Left ventricle myocardium superior (tissue), 1 donor: Measurements from ENCODE around the gene CDH2. TPM values are rescaled to one million over a fixed set of nuclear protein-coding genes. Genes with fewer than 3 reads are reported as not detected.
A peak's percentile ranks its signal among the peaks of the same experiment; 100 is the strongest.

ENCODE experiments used
- ATAC-seq: fragments of 200-7000 bp; cut with Tn5 transposase; one replicate; pipeline ENCODE4 v1.9.1; 2020; ENCODE audit warnings: mild to moderate bottlenecking, moderate library complexity
- DNase-seq: peaks from one replicate; pipeline ENCODE4 v3.0.0-alpha.2; 2020
- intact Hi-C: fragments of 100-400 bp; cut with micrococcal nuclease; formaldehyde crosslinking; loops from one replicate; pipeline ENCODE4 v1.11.0; 2022
- total RNA-seq: library from RNA; stranded (reverse); fragmentation: NEBNext Ultra II Directional; extraction: Animal tissue kit (Norgen Biotek cat#: 25700); gene quantifications from one replicate; pipeline ENCODE4 v1.2.1, GENCODE V29; 2021
- donor health status: DM: no; HTN: yes; CAD: no; lungs with severe emphysema.

Gene CDH2
- total RNA-seq, 1 donor from 2014 or later = 321 TPM

DNA sequence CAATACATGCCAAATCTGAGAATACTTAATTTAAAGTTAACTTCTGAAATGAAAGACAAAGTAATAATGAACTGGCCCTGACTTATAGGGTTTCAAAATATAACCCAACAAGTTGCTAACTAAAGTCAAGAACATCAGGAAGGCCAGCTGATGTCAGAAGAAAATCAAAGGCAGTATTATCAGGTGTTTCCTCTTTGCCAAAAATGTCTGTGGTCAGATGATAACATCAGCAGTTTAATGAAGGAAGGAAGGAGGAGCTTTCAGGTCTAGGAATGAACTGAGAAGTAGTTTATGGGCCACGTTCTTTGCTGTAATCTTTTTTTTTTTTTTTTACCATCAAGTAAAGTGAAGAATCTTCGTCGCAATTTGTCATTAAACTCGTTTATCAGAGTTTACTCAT lies 40.9 kb downstream of the CDH2 start:
- intact Hi-C loops = no loop called here
- ATAC-seq (no peak), DNase-seq (no peak)

DNA sequence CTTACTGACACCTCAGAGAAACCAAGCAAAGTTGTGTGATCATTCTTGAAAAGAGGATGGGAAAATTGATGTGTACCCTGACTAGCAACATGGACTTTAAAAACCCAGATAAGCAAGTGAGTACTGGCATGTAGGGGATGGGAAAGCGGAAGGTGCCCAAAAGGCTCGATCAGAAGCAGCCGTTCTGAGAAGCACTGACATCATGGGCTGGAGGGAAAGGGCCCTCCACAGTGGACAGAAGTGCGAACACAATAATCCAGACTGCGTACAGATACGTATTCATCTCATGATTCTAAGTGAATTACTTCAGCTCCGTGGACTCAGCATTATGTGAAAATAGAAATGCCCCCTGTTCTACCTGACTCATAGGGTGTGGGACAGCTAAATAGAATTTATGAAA lies 42.2 kb downstream of the CDH2 start:
- DNase-seq = peak; percentile 29
- intact Hi-C loops = no loop called here
- ATAC-seq = peak; percentile 73

DNA sequence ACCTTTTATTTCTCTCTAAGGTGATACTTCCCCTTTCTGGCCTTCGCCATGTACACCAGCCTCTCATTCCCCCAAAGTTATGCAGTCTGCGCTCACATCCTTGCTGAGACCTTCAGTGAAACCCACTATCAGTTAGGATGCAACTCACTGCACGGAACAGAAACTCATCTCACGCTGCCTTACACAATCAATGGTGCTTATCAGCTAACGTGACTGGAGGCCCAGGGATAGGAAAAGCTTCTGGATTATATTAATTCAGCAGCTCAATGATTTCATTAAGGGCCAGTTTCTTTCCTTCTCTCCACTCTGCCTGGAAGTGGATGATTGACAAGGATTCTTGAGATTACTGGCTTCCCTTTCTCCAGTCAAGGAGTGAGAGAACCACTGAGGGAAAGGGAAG lies 44.8 kb downstream of the CDH2 start:
- DNase-seq = no peak
- peak; percentile 7 for ATAC-seq
- intact Hi-C loops = no loop called here

DNA sequence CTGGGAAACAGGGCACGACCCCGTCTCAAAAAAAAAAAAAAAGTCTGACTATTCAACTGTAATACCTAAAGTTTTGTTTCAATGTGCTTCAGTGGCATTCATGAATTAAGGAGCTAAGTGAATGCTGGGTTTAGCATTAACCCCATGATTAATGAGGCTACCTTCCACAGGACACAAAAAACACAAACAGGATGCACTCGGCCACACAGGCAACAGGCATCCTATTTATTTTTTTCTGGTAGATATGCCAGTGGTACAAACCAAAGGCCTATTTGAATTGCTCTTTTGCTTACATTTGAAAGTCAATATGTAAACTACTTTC lies 48.3 kb downstream of the CDH2 start:
- intact Hi-C loops = no loop called here
- DNase-seq (no peak), ATAC-seq (no peak)

DNA sequence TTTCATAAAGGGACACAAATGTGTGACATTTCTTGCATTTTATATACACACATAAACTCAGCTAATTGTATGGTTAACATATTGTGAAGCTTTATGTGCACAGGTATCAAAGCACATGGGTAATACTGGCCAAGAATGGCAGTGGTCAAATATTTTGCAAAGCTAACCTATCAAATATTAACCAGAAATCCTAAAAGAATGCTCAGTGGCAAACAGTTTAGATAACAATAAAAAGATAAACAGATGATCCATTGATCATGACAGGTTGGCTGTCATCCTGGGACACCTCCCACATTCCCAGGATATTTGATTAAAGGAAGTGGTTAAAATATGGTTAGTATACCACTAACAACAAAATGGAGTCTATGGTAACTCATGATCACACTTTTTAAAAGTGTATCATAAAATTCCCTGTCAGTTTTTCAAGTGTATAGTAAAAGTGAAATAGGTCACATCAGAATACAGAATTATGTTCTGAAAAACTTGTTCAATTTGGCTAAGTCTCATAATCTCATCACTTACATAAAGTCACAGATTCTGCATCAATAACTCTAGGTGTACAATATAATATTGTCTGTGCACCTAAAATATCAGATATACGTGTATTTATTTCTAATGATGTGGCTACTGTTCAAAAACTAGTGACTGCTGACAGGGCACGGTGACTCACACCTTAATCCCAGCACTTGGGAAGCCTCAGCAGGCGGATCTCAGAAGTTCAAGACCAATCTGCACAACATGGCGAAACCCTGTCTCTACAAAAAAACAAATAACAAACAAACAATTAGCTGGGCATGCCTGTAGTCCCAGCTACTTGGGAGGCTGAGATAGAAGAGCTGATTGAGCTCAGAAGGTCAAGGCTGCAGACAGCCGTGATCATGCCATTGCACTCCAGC lies 48.9 kb downstream of the CDH2 start:
- no peak for DNase-seq

DNA sequence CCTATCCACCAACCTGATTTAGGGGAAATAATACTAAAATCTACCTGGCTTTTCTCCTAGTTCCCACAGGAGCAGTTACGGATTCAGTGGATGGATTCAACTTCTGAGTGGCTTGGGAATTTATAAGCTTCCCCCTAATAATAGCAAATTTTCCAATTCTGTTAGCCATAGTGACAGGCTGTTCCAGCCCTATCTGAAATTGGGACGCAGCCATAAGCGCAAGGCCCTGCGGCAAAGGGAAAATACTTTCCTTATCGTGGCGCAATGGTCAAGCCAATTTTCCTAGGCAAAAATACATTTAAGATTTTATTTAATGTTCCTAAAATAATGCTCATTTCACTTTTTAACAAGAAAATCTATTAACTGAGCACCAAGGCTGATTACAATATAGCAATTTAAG lies 49.7 kb downstream of the CDH2 start:
- intact Hi-C loops = no loop called here

More for the DNA sequence above, 48.9 kb downstream of the CDH2 start:
- intact Hi-C loops = no loop called here
- ATAC-seq = peak; percentile 36

DNA sequence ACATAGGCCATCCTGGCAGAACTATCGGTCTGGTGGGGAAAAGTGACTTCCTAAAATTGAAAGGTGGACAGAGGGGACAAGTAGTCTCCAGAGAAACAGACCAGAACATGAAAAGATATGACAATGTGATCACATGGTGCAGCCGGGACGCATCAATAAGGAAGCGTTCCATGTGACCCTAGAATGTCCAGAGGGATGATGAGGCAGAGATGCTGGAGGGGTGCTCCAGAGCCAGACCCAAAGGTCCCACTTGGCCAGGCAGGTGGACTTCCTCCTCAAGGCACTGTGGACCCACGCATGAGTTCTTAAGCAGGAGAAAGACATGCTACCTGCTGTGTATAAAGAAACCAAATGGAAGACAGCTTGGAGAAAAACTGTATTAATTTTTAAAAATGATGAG lies 50.2 kb downstream of the CDH2 start:
- ATAC-seq (peak; percentile 44), DNase-seq (no peak)
- intact Hi-C loops = no loop called here

More for the DNA sequence above, 49.7 kb downstream of the CDH2 start:
- DNase-seq (peak; percentile 54), ATAC-seq (peak; percentile 84)

DNA sequence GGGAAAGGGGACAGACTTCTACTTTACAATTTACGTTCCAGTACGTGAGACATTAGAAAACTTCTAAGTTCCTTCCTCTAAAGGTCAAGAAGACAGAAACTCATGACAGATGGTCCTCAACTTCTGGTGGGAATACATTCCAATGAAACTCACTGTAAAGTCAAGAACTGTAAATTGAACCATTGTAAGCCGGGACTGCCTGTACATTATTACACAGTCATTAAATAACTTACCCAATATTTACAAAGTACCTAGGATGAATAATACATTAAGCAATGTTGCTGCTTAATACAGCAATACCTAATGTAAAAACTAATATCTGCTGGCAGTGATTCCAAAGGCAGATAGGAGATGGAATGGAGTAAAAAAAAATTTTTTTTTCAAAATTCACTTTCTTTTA lies 51.9 kb downstream of the CDH2 start:
- intact Hi-C loops = no loop called here
- DNase-seq (no peak), ATAC-seq (no peak)

DNA sequence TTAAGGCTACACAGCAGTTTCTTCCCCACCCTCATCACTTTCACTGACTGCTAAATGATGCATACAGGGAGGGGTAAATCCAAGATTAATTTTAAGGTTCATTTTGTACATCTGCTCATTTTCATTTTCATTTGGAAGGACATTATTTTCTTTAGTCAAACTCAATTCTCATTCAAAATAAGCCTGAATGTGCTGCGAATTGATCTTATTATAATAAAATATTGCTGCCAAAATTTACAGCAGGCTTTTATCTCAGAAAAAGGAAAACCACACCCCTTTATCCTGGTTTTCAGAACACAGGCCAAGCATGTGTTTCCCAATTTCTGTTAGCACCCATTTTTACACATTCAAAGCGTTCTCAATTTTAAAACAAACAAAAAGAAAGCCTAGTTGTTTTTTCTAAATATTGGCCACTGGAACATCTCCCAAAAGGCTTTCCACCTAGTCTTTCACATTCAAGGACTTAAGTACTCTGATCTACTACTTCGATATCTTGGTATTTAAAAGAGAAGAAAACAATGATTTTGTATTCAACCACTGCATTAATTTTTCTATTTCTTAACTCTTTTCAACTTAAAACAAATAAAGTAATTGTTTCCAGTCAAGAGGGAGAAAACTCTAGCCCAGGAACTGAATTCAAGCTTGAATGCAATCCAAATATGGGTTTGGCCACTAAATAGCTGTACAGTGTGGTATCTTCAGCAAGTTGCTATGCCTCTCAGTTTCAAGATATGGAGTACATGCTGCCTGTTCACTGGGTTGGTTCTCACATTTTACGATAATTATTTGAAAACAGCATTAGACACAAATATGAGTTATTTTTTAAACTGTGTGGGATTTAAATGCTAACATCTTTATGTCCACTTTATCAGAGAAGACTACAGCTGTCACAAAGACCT lies 52.5 kb downstream of the CDH2 start:
- ATAC-seq = no peak
- intact Hi-C loops = no loop called here

DNA sequence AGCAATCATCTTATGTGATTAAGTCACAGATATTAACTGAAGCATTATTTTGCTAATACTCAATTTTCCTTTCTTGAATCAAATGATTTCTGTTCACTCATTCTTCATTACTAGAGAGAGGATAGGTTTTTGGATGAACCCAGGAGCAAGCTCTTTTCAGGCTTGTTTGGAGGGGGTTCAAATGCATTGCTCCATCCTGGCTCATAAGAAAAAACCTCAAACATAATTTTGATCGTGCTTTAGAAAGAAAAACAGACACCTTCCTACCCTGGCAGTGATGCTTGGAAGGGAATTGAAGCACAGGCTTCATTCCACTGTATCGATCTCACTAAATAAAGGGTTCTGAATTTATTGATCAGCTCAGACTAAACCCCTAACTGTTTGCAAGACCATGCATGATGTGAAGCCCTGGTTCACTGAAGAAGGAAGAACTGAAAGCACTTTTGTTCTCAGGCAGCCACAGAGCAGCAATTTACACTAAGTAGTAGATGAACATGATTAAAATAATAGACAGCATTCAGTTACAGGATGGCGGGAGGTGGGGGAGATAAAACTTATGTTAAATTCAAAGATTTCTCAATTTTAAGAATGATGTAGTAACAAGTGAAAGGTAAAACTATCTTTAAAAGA lies 53.4 kb downstream of the CDH2 start:
- no peak for ATAC-seq
- intact Hi-C loops = no loop called here
- no peak for DNase-seq

More for the DNA sequence above, 52.5 kb downstream of the CDH2 start:
- DNase-seq = no peak

DNA sequence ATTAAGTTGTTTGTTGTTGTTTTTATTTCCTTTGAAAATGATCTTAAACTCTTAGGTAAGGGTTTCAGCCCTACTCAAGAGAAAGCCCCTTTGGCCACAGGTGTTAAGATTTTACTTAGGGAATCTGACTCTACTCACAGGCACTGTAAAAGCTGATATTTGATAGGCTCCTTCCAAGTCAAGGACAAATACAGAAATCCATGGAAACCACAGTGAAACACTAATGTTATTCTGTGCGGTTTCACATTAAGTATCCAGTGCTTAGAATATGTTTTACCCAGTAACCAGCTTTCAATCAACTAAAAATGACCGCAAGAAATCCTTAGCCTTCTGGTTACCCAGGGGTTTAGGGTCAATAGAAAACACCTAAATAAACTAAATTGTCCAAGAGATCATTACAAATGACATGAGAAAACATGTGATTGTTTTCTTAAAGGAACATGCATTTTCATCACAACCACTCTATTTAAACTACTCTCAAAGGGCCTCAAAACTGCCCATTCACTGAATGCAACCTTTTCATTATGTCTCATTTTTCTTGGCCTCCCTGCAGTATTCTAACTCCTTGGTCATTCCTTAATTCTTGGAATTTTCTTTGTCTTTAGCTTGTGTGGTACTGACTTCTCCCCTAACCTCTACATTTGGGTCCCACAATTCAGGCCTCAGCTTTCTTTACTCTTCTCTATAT lies 56.0 kb downstream of the CDH2 start:
- DNase-seq (no peak), ATAC-seq (no peak)
- intact Hi-C loops = no loop called here

DNA sequence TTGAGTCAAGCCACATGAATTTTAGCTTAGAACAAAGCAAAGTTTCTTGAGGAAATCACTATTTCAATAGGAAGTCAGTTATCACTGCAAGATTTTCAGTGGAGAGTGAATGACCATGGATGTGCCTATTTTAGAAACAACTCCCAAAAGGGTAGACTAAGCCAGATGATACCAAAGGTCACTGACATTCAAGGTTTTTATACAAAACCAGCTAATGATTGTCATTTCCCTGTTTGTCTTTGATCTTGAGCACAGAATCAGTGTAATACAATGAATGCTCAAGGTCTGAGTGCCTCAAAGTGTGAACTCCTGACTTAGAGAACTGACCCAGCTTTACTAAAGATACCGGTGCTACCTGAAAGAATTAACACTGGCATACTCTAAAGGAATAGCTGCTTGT lies 60.5 kb downstream of the CDH2 start:
- ATAC-seq (no peak), DNase-seq (no peak)
- intact Hi-C loops = no loop called here

DNA sequence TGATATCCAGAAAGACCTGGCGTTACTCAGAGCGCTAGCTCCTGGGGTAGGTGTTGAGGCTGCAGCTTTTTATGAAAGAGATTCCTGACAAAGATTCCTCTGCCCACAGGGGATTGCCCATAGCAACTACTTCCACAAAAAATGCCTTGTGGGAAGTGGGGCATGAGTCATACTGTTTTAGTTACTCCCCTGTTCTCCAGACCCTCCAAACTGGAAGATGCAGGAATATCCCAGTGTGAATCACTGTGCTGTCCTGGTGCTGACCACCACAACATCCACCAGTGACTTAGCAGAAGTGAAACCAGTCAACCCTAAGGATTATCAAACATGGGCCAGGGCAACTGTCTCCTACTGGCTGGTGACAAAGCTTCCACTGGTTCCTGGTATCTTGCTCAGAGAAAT lies 61.8 kb downstream of the CDH2 start:
- ATAC-seq (no peak), DNase-seq (no peak)
- intact Hi-C loops = no loop called here

DNA sequence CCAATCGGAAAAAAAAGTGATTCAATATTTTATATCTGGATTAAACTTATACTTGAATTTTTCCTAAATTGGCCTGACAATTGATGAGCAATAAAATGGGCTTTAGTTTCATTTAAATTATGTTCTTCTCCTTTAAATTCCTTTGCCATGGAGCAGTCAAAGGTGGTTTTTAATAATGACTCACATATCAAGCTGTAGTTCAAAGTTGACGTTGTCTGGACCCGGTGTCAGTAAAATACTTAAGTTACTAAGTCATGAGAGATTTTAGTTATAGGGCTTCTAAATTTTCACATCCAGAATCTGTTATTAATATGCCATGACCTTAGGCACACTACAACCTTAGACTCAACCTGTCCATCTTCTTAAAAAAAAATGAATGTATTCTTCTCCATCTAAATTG lies 62.5 kb downstream of the CDH2 start:
- intact Hi-C loops = no loop called here
- no peak for DNase-seq
- no peak for ATAC-seq

DNA sequence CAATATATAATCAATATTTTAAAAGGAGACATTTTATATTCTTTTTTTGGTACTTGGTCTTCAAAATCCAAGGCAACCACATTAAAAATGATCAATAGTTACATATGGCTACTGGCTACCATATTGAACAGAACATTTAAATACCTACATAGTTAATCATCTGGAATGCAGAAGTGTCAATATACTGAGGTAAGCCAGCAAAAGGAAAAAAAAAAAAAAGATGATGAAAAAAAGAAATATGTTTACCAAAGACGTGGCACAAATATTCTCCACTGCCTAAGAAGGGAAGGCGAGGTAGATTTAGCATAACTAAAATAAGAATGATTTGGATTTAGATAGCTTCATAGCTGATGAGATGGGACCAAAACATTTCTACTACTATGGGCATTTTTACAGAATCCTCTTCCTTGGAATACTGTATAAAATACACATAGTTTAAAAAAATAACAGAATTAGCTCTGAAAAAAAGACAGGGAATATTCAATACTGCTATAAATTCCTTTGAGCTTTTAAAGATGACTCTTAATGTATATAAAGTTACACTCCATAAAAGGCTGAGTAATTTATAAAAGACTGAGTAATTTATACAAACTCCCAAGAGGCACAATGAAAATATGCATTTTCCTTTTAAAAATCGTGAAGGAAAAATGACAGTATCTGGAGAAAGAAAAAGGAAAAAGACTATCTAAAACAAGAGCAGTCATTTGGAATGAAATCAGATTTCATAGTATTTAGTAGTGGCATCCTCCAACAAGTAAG lies 63.5 kb downstream of the CDH2 start:
- ATAC-seq = no peak
- no peak for DNase-seq
- intact Hi-C loops = no loop called here

DNA sequence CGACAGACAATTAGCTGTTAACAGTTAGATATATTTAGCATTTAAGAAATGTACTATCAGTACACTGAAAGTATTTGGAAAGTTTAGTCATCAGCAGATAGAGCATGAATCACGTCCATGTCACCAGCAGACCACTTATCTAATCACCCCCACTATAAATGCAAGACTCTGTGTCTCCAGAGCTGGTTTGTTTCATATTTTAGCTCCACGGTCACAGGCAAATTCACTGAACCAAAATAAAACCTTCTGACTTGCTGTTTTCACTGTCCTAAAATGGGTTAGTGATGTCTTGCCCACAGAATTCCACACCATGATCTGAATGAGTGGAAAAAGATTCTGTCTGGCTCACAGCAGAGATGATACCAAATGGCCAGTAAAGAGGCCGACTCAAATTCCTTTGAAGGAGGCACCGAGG lies 64.9 kb downstream of the CDH2 start:
- ATAC-seq (peak; percentile 89), DNase-seq (no peak)
- intact Hi-C loops = no loop called here

DNA sequence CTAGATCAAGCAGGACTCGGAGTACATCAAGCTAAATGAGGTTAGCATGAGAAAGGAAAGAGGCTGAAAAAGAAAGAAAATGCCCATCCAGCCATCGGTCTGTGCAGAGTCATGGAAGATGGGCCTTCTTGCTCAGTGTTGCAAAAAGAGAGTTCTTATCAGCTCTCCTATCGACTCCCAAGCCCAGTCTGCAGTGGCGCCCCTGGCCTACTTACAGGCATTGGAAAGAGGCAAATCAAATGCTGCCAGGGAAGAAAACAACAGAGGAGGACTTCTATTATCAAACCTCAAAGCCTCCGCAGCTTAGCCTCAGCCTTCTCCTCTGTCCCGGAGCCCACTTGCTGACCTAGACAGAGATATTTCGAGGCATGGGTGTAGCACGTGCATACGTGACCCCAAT lies 66.0 kb downstream of the CDH2 start:
- ATAC-seq (peak; percentile 7), DNase-seq (peak; percentile 29)
- intact Hi-C loops = no loop called here

DNA sequence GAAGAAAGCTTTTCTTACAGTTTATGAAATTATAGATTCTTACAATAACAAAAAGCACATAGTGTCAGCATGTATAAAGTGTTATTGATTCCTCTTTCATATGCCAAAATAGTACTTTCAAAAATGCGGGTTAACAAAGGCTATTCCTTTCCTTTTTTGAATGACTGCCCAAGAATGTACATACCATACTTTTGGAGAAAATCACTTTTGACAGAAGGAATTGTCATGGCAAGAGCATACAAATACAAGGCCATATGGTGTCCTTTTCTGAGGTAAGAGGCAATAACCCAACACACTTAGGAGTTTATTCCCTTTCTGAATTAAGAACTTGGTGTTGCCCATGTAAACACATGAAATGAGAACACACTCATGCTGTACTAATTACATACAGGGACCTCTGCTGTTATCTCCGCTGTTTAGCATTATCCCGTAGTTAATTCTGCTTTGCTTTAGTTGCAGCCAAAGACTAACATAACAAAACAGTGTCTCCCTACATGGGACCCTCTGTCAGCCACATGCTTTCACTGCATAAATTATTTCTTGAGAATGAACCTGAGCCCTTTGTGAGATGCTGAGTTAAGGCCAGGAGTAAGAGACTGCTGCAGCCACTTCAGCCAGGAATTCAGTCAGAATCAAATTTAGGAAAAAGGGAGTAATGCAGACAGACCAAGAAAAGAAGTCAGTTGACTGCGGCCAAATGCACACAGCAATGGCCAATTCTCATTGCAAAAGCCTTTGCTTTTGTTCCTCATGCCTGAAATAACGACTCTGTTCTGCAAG lies 67.0 kb downstream of the CDH2 start:
- DNase-seq = no peak
- ATAC-seq = no peak
- intact Hi-C loops = loop anchor here (10.0 kb wide), 2 partner anchors 65 to 115 kb away; no protein-coding TSS in a partner anchor
